Osteocyte (in vitro differentiated cells): ENCODE data around the gene OVOL3. TPM values are rescaled to one million over a fixed set of nuclear protein-coding genes. Genes with fewer than 3 reads are reported as not detected.

ENCODE experiments used
- DNase-seq: peaks from one replicate; pipeline ENCODE4 v3.0.0; 2021; ENCODE audit warnings: mixed read lengths; ENCODE audit not compliant: unreplicated experiment; ENCODE audit errors: extremely low spot score
- H3K27ac Mint-ChIP-seq: one replicate; pipeline ENCODE4 v1.8.0; 2021; ENCODE audit warnings: mild to moderate bottlenecking, mixed read lengths; ENCODE audit not compliant: unreplicated experiment
- H3K27me3 Mint-ChIP-seq: one replicate; pipeline ENCODE4 v1.8.0; 2021; ENCODE audit warnings: mixed read lengths; ENCODE audit not compliant: unreplicated experiment
- H3K36me3 Mint-ChIP-seq: one replicate; pipeline ENCODE4 v1.8.0; 2021; ENCODE audit warnings: mixed read lengths; ENCODE audit not compliant: unreplicated experiment
- H3K4me1 Mint-ChIP-seq: one replicate; pipeline ENCODE4 v1.8.0; 2021; ENCODE audit warnings: mixed read lengths; ENCODE audit not compliant: unreplicated experiment
- H3K4me3 Mint-ChIP-seq: one replicate; pipeline ENCODE4 v1.8.0; 2021; ENCODE audit warnings: mild to moderate bottlenecking, moderate library complexity, mixed read lengths; ENCODE audit not compliant: unreplicated experiment
- H3K9me3 Mint-ChIP-seq: one replicate; pipeline ENCODE4 v1.8.0; 2021; ENCODE audit warnings: mixed read lengths; ENCODE audit not compliant: unreplicated experiment
- total RNA-seq: library from RNA; stranded (reverse); gene quantifications from 2 replicates; pipeline ENCODE4 v1.2.1, GENCODE V29; 2021
- TF ChIP-seq, protein P1 (sequence below): fragments of 200-600 bp; sonication (generic); IDR thresholded peaks from 2 replicates; pipeline ENCODE4 v1.5.0; 2021; ENCODE audit warnings: antibody characterized with exemption, mild to moderate bottlenecking, moderate library complexity

Gene OVOL3
- total RNA-seq, 1 donor from 2014 or later, result not detected

DNA sequence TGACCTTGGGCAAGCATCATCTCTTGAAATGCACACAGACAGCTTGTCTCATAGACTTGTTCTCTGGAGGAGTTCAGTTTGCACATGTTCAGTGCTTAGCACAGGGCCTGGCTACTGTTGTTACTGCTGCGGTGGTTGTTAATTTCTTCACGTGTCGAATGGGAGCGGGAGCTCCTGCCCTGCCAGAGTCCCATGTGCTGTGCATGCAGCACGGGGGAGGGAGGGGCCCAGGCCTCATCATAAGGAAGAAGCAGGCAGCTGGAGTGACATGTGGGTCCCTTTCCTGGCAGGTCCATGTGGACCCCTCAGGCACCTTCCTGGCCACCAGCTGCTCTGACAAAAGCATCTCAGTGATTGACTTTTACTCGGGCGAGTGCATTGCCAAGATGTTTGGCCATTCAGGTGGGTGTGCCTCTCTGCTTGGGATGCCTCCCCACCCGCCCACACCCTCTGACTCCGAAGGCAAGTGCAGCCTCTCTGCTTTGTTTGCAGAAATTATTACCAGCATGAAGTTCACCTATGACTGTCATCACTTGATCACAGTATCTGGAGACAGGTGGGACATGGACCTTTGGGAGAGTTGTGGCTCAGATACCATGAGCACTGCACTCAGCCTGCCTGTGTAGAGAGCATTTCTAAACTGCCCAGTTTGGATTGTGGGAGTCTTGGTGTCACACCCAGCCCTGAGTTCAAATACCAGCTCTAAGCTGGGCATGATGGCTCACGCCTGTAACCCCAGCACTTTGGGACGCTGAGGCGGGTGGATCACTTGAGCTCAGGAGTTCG, 19.8 kb upstream of the OVOL3 start:
- H3K36me3 Mint-ChIP-seq, result peaks cover 5% of the 10 kb centered on the region
- H3K4me3 Mint-ChIP-seq, result no peak overlapping the region
- H3K27me3 Mint-ChIP-seq, result no peaks in the 10 kb centered on the region
- TF ChIP-seq, protein P1, sequence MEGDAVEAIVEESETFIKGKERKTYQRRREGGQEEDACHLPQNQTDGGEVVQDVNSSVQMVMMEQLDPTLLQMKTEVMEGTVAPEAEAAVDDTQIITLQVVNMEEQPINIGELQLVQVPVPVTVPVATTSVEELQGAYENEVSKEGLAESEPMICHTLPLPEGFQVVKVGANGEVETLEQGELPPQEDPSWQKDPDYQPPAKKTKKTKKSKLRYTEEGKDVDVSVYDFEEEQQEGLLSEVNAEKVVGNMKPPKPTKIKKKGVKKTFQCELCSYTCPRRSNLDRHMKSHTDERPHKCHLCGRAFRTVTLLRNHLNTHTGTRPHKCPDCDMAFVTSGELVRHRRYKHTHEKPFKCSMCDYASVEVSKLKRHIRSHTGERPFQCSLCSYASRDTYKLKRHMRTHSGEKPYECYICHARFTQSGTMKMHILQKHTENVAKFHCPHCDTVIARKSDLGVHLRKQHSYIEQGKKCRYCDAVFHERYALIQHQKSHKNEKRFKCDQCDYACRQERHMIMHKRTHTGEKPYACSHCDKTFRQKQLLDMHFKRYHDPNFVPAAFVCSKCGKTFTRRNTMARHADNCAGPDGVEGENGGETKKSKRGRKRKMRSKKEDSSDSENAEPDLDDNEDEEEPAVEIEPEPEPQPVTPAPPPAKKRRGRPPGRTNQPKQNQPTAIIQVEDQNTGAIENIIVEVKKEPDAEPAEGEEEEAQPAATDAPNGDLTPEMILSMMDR, result no peak
- H3K27ac Mint-ChIP-seq, result no peak overlapping the region
- no peak for DNase-seq
- H3K4me1 Mint-ChIP-seq, result no peaks in the 10 kb centered on the region
- no peaks in the 10 kb centered on the region for H3K9me3 Mint-ChIP-seq

DNA sequence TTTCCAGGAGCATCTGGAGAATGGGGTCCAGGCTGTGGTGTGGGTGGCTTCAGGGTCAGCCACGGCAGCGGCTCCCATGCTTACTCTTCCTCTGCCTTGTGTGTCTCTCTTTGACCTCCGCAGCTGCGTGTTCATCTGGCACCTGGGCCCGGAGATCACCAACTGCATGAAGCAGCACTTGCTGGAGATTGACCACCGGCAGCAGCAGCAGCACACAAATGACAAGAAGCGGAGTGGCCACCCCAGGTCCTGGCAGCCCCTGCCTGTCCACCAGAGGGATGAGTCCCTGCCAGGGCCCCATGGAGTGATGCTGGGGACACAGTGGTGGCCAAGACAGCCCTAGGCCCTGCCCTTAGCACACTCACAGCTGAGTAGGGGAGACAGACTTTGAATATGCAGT, 18.4 kb upstream of the OVOL3 start:
- Mint-ChIP-seq H3K4me1 (no peaks in the 10 kb centered on the region), H3K36me3 (peaks cover 5% of the 10 kb centered on the region), H3K27me3 (no peaks in the 10 kb centered on the region), H3K9me3 (no peaks in the 10 kb centered on the region), H3K27ac (no peak overlapping the region), H3K4me3 (no peak overlapping the region)
- no peak for DNase-seq
- TF ChIP-seq, protein P1, result no peak

GRCh38 chr19:36093146-36093662, 17.7 kb upstream of the OVOL3 start:
- Mint-ChIP-seq H3K36me3 (peaks cover 2% of the 10 kb centered on the region), H3K27ac (no peak overlapping the region)
- DNase-seq, result no peak

DNA sequence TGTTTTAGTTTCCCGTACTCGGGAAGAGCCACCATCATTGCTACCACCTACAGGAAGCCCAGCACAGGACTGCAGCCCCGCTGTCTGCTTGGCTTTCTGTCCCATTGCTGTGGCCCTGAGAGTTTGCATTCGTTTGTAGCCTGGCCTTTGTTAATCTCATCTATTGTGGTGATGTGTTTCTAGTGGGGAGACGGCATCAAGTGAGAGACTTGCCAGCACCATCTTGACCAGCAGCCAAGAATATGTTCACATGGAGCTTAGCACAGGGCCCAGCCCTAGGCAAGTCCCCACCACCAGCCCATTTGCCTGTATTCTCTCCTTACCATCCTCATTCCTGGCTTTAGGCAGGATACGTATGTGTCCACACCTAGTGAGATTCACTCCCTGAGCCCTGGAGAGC, 17.3 kb upstream of the OVOL3 start:
- no peaks in the 10 kb centered on the region for H3K27me3 Mint-ChIP-seq
- TF ChIP-seq, protein P1, result no peak
- no peak overlapping the region for H3K27ac Mint-ChIP-seq
- no peak overlapping the region for H3K4me3 Mint-ChIP-seq
- no peaks in the 10 kb centered on the region for H3K4me1 Mint-ChIP-seq
- DNase-seq, result no peak
- H3K36me3 Mint-ChIP-seq, result peaks cover 2% of the 10 kb centered on the region
- H3K9me3 Mint-ChIP-seq, result no peaks in the 10 kb centered on the region

More at GRCh38 chr19:36093146-36093662, 17.7 kb upstream of the OVOL3 start:
- Mint-ChIP-seq H3K4me1 (no peaks in the 10 kb centered on the region), H3K27me3 (no peaks in the 10 kb centered on the region), H3K4me3 (no peak overlapping the region), H3K9me3 (no peaks in the 10 kb centered on the region)
- TF ChIP-seq, protein P1, result no peak

- TF ChIP-seq, protein P1, result no peak
These were observed 13.9 kb upstream of the OVOL3 start for GRCh38 chr19:36097036-36097435.

More at GRCh38 chr19:36097036-36097435, 13.9 kb upstream of the OVOL3 start:
- Mint-ChIP-seq H3K9me3 (no peaks in the 10 kb centered on the region), H3K27me3 (no peaks in the 10 kb centered on the region), H3K4me1 (no peaks in the 10 kb centered on the region), H3K27ac (no peak overlapping the region), H3K36me3 (peaks cover 2% of the 10 kb centered on the region), H3K4me3 (no peak overlapping the region)
- DNase-seq, result no peak
